ENCODE measurements around the gene LRRFIP1. TPM values are rescaled to one million over a fixed set of nuclear protein-coding genes. Genes with fewer than 3 reads are reported as not detected.
"Not testable (repeated sequence)": the region's sequence is repeated elsewhere in the genome, so short reads cannot be mapped to it uniquely, and the experiment has no call there.

The LRRFIP1 gene
- polyA plus RNA-seq, 2 of the 4 experiments (the other 2 are of a cell fraction): 75.6 to 93.0 TPM

DNA sequence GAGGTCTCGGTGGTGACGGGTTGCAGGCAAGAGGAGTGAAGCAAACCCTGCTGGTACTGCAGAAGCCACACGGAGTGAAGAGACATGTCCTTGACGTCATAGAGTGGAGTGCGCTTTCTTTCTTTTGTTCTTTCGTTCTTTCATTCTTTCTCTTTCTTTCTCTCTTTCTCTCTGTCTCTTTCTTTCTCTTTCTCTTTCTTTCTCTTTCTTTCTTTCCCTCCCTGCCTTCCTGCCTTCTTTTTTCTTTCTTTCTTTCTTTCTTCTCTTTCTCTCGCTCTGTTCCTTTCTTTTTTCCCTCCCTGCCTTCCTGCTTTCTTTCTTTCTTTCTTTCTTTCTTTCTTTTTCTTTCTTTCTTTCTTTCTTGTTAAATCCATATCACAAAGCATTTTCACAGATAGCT, 39.2 kb downstream of the LRRFIP1 start:
- no peak for TF ChIP-seq RFX5 (IDR thresholded peaks at IDR 0.05)
- no peak for TF ChIP-seq HOXB13 (CRISPR knock-in tag; IDR thresholded peaks at IDR 0.05; ENCODE audit: low read depth)
- TF ChIP-seq MAFK (IDR thresholded peaks at IDR 0.05; ENCODE audit: partially characterized antibody): no peak
- TF ChIP-seq HDAC2 (IDR thresholded peaks at IDR 0.05): no peak
- Histone ChIP-seq H3K4me3 (no peak overlapping the region), H3K9me3 (no peaks in the 10 kb centered on the region), H3K27ac (no peak overlapping the region), H3K4me1 (peaks cover 10% of the 10 kb centered on the region; the same call in 2 of the 3 replicates), H3K4me2 (no peak overlapping the region)
- FAIRE-seq: no peak
- ChIA-PET POLR2A (no interaction called here), CTCF (interaction anchor here (2.4 kb wide), 1 partner anchor 78 kb away, joined by 17 read pairs; no protein-coding TSS in a partner anchor)
- ATAC-seq: no peak
- DNase-seq (ENCODE audit: low read depth in 1 of 2, low spot score in 1 of 2): no peak
- 89% methylated on average over 7 of the region's 7 CpGs for WGBS (ENCODE audit: missing lambda C conversion rate)

- H3K27ac ChIP-seq; H3K4me2 ChIP-seq; H3K9me3 ChIP-seq; FAIRE-seq; H3K4me3 ChIP-seq; ATAC-seq; DNase-seq (ENCODE audit: low read depth in 1 of 2, low spot score in 1 of 2); POLR2A ChIA-PET: not testable (repeated sequence)
- CTCF ChIA-PET: interaction anchor here (0.6 kb wide), 1 partner anchor 60 kb away, joined by 3 read pairs; no protein-coding TSS in a partner anchor
- H3K4me1 ChIP-seq: peaks cover 10% of the 10 kb centered on the region; the same call in 2 of the 3 replicates
- 87% methylated on average over 6 of the region's 6 CpGs for WGBS (ENCODE audit: missing lambda C conversion rate)
Measured at GRCh38 chr2:237667050-237667576, 39.7 kb downstream of the LRRFIP1 start.

DNA sequence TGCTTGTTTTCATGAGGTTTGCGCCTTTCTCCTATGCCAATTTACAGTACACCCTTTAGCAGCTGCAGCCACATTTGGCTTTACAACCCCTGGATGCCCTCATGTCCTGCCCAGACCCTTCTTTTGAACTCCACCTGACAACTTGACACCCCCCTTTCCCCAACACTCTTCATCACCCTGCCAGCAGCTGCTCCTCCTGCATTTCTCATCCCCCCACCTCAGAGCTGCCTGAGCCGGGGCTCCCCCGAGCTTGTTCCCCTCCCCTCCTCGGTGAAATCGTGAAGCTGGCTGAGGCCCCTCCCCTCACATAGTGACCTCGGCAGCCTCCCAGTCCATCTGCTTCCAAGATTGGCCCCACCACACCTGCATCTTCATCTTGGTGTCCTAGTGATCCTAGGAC, 40.5 kb downstream of the LRRFIP1 start:
- no peaks in the 10 kb centered on the region for H3K9me3 ChIP-seq
- no peak for FAIRE-seq
- no peak overlapping the region for H3K4me3 ChIP-seq
- 91% methylated on average over 5 of the region's 6 CpGs for WGBS (ENCODE audit: missing lambda C conversion rate)
- TF ChIP-seq, protein P1, sequence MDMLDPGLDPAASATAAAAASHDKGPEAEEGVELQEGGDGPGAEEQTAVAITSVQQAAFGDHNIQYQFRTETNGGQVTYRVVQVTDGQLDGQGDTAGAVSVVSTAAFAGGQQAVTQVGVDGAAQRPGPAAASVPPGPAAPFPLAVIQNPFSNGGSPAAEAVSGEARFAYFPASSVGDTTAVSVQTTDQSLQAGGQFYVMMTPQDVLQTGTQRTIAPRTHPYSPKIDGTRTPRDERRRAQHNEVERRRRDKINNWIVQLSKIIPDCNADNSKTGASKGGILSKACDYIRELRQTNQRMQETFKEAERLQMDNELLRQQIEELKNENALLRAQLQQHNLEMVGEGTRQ (IDR thresholded peaks at IDR 0.05): no peak
- TF ChIP-seq TFCP2L1 (CRISPR knock-in tag; IDR thresholded peaks at IDR 0.05) (no peak), NPAS2 (CRISPR knock-in tag; IDR thresholded peaks at IDR 0.05; ENCODE audit: borderline replicate concordance) (no peak), JUNB (IDR thresholded peaks at IDR 0.05) (no peak), ATOH8 (CRISPR knock-in tag; IDR thresholded peaks at IDR 0.05; ENCODE audit: low read depth) (no peak), FOXS1 (CRISPR knock-in tag; IDR thresholded peaks at IDR 0.05) (no peak), E2F6 (IDR thresholded peaks at IDR 0.05; ENCODE audit: borderline replicate concordance, low read depth) (no peak), ZNF302 (CRISPR knock-in tag; IDR thresholded peaks at IDR 0.05) (no peak), HMGXB4 (CRISPR knock-in tag; IDR thresholded peaks at IDR 0.05; ENCODE audit: borderline replicate concordance) (no peak), FOSL2 (IDR thresholded peaks at IDR 0.05) (no peak), FOSL2 (CRISPR knock-in tag; IDR thresholded peaks at IDR 0.05) (no peak), HDAC2 (IDR thresholded peaks at IDR 0.05) (no peak), HES2 (IDR thresholded peaks at IDR 0.05) (no peak), TP53 (CRISPR knock-in tag; IDR thresholded peaks at IDR 0.05) (no peak), RNF2 (IDR thresholded peaks at IDR 0.05; ENCODE audit: borderline replicate concordance, low read depth) (no peak), KDM1A (IDR thresholded peaks at IDR 0.05; ENCODE audit: low read depth) (no peak), HEYL (CRISPR knock-in tag; IDR thresholded peaks at IDR 0.05) (no peak), JUN (IDR thresholded peaks at IDR 0.05) (no peak), POLR2AphosphoS2 (conservative IDR thresholded peaks at IDR 0.05; ENCODE audit: low read length) (no peak), ZFP36 (IDR thresholded peaks at IDR 0.05; ENCODE audit: borderline replicate concordance, partially characterized antibody) (no peak)
- TF ChIP-seq, protein P2, sequence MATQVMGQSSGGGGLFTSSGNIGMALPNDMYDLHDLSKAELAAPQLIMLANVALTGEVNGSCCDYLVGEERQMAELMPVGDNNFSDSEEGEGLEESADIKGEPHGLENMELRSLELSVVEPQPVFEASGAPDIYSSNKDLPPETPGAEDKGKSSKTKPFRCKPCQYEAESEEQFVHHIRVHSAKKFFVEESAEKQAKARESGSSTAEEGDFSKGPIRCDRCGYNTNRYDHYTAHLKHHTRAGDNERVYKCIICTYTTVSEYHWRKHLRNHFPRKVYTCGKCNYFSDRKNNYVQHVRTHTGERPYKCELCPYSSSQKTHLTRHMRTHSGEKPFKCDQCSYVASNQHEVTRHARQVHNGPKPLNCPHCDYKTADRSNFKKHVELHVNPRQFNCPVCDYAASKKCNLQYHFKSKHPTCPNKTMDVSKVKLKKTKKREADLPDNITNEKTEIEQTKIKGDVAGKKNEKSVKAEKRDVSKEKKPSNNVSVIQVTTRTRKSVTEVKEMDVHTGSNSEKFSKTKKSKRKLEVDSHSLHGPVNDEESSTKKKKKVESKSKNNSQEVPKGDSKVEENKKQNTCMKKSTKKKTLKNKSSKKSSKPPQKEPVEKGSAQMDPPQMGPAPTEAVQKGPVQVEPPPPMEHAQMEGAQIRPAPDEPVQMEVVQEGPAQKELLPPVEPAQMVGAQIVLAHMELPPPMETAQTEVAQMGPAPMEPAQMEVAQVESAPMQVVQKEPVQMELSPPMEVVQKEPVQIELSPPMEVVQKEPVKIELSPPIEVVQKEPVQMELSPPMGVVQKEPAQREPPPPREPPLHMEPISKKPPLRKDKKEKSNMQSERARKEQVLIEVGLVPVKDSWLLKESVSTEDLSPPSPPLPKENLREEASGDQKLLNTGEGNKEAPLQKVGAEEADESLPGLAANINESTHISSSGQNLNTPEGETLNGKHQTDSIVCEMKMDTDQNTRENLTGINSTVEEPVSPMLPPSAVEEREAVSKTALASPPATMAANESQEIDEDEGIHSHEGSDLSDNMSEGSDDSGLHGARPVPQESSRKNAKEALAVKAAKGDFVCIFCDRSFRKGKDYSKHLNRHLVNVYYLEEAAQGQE (IDR thresholded peaks at IDR 0.05): no peak
- CTCF ChIA-PET: interaction anchor here (0.6 to 9.1 kb wide), 4 partner anchors 47 to 107 kb away, joined by 3 to 295 read pairs (median 3); no protein-coding TSS in a partner anchor
- H3K4me2 ChIP-seq: no peak overlapping the region
- no peak for DNase-seq (ENCODE audit: low read depth in 1 of 2, low spot score in 1 of 2)
- no peak overlapping the region for H3K27ac ChIP-seq
- POLR2A ChIA-PET: no interaction called here
- ATAC-seq: no peak
- peaks cover 10% of the 10 kb centered on the region; the same call in 2 of the 3 replicates for H3K4me1 ChIP-seq

All from A549 (cell line).